WTC11 (cell line): ENCODE results near the gene PTPRK.

Experiments
- ATF2 ChIP-seq: sonication (generic); formaldehyde crosslinking; IDR thresholded peaks from 2 replicates; pipeline ENCODE4 v1.8.1; 2022; ENCODE audit warnings: low read depth, missing genetic modification reagents, borderline replicate concordance
- CTCF ChIP-seq: fragments of 200-600 bp; IDR thresholded peaks from 2 replicates; pipeline ENCODE4 v1.8.0; 2022; ENCODE audit warnings: antibody characterized with exemption
- GABPB1 ChIP-seq: sonication (generic); formaldehyde crosslinking; IDR thresholded peaks from 2 replicates; pipeline ENCODE4 v1.8.1; 2023; ENCODE audit warnings: mild to moderate bottlenecking, missing genetic modification reagents
- HMGXB4 ChIP-seq: sonication (generic); formaldehyde crosslinking; IDR thresholded peaks from 2 replicates; pipeline ENCODE4 v1.8.1; 2023; ENCODE audit warnings: mild to moderate bottlenecking, moderate library complexity, missing genetic modification reagents
- IRF2 ChIP-seq: sonication (generic); formaldehyde crosslinking; IDR thresholded peaks from 2 replicates; pipeline ENCODE4 v1.8.0; 2022; ENCODE audit warnings: low read depth, missing genetic modification reagents, borderline replicate concordance
- MAX ChIP-seq: sonication (generic); formaldehyde crosslinking; IDR thresholded peaks from 2 replicates; pipeline ENCODE4 v1.8.0; 2022; ENCODE audit warnings: mild to moderate bottlenecking, missing genetic modification reagents
- TCF7 ChIP-seq: sonication (generic); formaldehyde crosslinking; IDR thresholded peaks from 2 replicates; pipeline ENCODE4 v1.8.0; 2022; ENCODE audit warnings: mild to moderate bottlenecking, low read depth, missing genetic modification reagents, moderate library complexity
- ZNF512 ChIP-seq: sonication (generic); formaldehyde crosslinking; IDR thresholded peaks from 2 replicates; pipeline ENCODE4 v1.8.1; 2022; ENCODE audit warnings: missing genetic modification reagents, borderline replicate concordance
- ZSCAN18 ChIP-seq: fragments of 250-450 bp; sonication (Bioruptor Pico); IDR thresholded peaks from 2 replicates; pipeline ENCODE4 v2.1.2; 2022; ENCODE audit warnings: mild to moderate bottlenecking, moderate library complexity

GRCh38 chr6:128018821-128019220, 501.6 kb downstream of the PTPRK start:
- TF ChIP-seq HMGXB4 (CRISPR knock-in tag): no peak
- no peak for TF ChIP-seq MAX (CRISPR knock-in tag)
- no peak for TF ChIP-seq CTCF
- TF ChIP-seq GABPB1: no peak
- no peak for TF ChIP-seq TCF7 (CRISPR knock-in tag)
- no peak for TF ChIP-seq ZNF512 (CRISPR knock-in tag)
- TF ChIP-seq IRF2 (CRISPR knock-in tag): no peak
- no peak for TF ChIP-seq ATF2 (CRISPR knock-in tag)
- TF ChIP-seq ZSCAN18 (CRISPR knock-in tag): no peak
